Renal pelvis (tissue), 4 donors: Measurements from ENCODE around the gene ARHGEF18. TPM values are rescaled to one million over a fixed set of nuclear protein-coding genes. Genes with fewer than 3 reads are reported as not detected.
"Not testable (repeated sequence)": the region's sequence is repeated elsewhere in the genome, so short reads cannot be mapped to it uniquely, and the experiment has no call there.

ENCODE experiments used
- DNase-seq: peaks from one replicate; pipeline ENCODE4 v3.0.0-alpha.2; 2013
- polyA plus RNA-seq, 3 donors: library from polyadenylated mRNA; unstranded; fragments of 120-200 nt; gene quantifications; one replicate each; pipeline ENCODE4 v1.2.1, GENCODE V29; 2013; ENCODE audit not compliant: insufficient read length in 3 of 3

The ARHGEF18 gene
- polyA plus RNA-seq, 3 donors = 32.1 to 38.1 (median 34.3) TPM

DNA sequence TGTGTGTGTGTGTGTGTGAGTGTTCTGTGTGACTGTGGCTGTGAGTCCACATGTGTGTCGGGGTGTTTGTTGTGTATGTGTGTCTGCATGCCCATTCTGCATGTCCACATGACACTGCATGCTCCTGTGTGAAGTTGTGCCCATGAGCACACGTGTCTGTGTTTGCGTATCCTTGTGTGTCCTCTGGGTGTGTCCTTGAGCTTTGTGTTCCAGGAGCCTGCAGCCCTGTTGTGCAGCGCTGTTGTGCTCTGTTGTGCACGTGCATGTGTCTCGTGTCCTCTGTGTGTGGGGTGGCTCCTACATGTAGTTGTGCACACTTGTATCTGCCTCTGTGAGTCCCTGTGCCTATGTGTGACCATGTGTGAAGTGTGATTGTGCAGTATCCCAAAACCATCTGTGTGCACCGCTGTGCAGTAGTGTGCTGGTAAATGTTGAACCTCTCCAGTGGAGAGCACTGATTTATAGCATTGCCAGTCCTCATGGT lies 2.2 kb upstream of the ARHGEF18 start:
- DNase-seq = no peak

DNA sequence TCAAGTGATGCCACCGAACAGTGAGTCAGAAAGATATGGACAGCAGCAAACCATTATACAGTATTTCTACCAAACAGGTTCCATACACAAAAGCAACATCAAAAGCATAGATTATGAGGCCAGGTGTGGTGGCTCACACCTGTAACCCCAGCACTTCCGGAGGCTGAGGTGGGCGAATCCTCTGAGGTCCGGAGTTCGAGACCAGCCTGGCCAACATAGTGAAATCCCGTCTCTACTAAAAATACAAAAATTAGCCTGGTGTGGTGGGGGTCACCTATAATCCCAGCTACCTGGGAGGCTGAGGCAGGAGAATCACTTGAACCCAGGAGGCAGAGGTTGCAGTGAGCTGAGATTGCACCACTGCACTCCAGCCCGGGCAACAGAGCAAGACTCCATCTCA lies 1.7 kb upstream of the ARHGEF18 start:
- not testable (repeated sequence) for DNase-seq

DNA sequence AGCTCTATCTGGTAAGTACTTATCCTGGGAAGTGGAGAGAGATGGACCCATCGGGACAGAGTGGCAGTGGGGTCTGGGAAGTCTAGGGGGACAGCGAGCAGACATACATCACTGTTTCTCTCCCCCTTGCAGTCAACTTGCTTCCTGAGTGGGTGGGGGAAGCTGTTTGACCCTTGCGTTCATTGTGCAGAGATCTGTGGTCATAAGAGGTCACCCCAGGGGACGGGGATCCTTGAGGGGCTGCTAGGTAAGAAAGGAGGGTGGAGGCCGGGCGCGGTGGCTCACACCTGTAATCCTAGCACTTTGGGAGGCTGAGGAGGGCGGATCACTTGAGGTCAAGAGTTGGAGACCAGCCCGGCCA lies 474 bp downstream of the ARHGEF18 start:
- no peak for DNase-seq

DNA sequence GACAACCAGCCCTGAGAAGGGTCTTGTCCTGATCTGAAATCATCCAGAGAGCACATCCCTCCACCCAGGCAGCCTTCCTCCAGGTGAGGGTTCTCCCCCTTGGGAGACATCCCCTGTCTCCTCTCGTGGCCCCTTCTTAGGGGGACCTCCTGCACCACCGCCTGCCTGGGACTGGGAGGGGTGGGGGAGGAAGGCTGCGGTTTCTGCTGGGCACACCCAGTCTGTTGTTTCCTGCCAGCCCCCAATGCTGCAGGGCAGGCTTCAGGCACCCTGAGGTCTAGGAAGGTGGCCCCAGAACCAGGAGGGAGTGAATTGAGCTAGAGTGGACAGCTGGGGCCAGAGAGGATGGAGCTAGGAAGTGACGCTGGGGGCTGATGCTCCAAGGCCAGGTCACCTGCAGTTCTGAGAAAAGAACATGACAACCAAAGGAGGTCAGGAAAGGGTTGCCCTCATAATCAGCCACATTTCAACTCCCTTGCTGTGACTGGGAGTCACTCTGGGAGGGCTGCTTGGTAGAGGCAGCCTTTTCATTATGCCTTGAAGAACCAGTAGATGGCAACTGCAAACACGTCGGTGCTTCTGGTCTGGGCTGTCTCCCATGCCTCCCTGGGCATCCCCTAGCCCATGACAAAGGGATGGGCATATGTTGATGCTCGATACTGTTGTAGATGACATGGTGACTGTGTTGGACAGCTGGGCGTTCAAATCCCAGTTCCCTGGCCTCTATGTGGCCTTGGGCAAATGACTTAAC lies 1.4 kb downstream of the ARHGEF18 start:
- no peak for DNase-seq

DNA sequence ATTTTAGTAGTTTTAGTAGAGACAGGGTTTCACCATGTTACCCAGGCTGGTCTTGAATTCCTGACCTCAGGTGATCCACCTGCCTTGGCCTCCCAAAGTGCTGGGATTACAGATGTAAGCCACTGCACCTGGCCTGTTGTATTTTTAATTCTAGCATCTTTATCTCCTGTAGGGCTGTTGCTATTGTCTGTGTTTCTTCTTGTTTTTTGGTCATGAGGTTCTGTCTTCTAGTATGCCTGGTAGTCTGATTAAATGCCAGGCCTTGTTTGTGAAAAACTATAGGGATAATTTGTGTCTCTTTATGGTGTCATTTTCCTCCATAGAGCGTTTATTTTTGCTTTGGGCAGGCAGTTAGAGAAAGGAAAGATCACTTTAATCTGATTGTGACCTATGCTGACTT lies 3.1 kb downstream of the ARHGEF18 start:
- DNase-seq = no peak

DNA sequence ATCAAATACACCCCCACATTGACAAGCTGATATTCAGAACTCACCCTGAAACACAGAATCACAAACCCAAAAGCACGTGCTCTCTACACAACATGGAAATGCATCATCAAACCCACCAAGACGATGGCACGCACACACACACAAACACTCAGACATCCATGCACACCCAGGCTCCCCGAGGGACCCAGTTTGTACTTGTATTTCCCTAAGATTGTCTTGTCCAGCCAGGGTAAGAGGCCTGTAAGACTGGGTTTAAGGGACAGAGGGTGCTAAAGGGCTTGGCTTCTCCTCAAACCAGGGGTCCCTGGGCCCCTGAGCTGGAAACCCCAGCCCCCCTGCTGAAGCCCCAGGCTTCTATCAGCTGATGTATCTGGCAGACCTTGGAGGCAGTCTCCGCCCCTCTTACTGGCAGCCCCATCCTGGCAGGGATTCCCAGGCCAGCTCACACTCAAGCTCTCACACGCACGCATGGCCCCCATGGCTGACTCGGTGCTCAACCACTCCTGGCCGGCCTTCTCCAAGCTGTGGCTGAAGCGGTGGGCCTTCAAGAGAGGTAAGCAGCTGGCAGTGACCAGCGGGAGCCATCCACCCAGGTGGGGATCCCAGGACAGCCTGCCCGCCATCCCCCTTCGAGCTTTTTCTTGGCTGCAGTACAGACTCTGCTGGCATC lies 6.5 kb downstream of the ARHGEF18 start:
- no peak for DNase-seq

DNA sequence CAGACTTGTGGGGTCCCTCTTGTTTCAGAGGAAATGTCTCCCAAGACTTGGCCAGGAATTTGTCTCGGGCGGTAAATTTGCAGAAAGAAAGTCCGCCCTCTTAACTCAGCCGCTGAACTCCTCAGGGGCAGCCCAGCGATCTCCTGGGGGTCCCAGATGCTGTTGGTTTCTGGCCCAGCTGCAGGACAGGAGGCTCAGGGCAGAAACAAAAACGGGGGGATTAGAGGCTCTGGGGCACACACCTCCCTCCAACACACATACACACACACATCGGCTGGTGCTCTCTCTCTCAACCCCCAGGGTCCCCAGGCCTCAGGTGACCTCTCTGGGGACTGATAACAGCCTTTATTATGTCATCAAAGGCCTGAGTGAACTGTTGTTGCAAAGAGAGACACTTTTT lies 7.1 kb downstream of the ARHGEF18 start:
- no peak for DNase-seq

DNA sequence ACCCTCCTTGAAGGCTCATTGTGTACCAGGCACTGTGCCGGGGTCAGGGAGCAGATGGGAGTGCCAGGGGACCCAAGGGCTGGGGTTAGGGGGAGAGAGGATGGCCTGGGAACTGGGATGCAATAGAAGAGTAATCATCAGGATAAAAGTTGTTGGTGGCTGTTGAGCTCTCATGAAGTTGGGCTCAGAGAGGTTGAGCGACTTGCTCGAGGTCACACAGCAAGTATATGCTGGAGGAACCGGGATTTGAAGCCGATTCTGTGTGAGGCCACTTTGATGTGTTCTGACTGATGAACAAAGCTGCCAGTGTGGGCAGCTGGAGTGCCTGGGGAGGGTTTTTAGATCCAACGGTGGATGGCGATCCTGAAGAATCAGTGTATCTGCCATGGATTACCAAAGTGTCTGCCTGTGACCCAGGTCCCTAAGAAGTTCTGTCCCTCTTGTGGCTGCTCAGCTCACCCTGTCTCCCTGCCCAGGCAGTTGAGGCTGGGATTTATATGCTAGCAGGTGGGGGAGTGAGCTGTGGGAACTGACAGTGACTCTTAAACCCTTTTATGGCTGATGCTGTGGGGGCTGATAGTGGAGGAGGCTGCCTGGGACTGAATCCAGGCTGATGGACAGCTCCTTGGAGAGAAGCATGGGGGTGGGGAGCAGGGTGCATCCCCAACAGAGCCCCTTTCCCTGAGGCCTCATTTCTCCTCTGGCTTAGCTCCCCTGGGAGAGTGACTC lies 8.3 kb downstream of the ARHGEF18 start:
- no peak for DNase-seq

DNA sequence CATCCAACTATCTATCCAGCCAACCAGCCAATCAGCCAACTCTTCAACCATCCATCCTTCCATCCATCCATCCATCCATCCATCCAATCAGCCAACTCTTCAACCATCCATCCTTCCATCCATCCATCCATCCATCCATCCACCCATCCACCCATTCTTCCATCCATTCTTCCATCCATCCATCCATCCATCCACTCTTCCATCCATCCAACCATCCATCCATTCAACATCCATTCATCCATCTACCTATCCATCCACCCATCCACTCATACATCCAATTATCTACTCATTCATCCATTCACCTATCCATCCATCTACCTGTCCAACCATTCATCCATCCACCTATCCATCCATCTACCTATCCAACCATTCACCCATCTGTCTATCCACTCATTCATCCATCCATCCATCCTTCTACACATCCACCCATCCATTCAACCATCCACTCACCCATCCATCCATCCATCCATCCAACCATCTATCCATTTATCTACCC lies 9.4 kb downstream of the ARHGEF18 start:
- no peak for DNase-seq

DNA sequence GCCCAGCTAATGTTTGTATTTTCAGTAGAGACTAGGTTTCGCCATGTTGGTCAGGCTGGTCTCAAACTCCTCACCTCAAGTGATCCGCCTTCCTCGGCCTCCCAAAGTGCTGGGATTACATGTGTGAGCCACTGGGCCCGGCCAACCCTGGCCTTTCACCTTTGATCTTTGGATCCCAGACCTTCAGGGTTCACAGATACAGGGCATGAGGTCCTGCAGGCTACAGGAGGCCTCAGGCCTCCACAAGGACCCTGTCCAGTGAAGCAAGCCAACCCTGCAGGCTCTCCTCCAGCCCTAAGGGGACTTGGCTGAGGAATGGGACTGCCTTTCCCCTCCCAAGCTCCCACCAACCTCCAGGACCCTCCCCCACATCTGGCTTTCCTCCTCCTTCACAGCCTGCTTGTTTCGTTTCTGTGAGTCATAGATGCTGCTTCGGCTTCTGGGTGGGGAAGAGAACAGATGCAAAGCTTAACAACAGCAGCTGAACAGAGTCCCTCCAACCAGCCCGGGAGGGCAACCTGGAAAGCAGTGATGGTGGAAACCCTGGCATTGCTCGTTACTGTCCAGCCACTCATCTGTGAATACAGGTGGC lies 11.8 kb downstream of the ARHGEF18 start:
- no peak for DNase-seq

DNA sequence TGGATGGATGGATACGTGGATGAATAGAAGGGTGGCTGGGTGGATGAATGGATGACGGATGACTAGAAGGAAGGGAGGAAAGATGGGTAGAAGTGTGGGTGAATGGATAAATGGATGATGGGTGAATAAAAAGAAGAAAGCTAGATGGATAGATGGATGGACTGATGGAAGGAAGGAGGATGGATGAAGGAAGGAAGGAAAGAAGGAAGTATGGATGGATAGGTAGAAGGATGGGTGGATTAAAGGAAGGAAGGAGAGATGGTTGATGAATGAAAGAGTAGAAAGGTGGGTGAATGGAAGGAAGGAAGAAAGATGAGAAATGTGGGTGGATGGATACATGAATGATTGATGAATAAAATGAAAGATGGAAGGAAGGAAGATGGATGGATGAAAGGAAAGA lies 14.5 kb downstream of the ARHGEF18 start:
- no peak for DNase-seq

DNA sequence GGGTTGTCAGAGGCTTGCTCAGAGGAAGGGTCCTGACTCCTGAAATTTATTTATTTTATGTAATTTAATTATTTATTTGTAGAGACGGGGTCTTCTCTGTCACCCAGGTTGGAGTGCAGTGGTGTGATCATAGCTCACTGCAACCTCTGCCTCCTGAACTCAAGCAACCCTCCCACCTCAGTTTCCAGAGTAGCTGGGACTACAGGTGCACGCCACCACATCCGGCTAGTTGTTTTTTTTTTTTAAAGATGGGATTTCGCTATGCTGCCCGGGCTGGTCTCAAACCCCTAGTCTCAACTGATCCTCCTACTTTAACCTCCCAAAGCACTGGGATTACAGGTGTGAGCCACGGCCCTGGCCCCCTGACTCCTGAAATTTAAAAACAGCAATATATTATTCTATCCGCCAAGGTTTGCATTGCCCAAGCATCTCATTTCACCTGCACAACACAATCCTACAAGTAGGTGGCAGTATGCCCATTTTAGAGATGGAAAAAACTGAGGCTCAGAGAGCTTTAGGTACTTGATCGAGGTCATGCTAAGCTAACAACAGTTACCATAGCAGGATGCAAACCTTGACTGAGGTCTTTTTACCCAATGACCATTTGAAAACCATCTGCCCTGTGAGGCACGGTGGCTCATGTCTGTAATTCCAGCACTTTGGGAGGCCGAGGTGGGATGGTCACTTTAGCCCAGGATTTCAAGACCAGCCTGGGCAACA lies 18.1 kb downstream of the ARHGEF18 start:
- no peak for DNase-seq

DNA sequence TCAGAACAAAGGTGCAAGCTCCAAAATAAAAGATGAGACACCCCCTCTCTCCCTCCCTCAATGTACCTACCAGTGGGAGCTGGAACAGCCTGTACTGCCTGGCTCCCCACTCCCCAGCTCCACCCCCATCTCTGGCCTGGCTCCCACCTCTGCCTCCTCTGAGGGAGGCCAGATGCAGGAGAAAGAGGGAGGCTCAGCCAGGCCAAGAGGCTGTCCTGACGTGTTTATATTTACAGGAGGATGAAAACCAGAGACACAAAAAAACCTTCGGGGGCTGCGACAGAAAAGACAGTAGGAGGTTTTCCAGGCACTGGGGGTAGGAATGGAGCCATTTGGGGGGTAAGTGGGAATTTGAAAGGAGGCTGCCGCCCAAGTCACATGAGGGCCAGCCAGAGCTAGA lies 19.7 kb downstream of the ARHGEF18 start:
- DNase-seq = no peak

DNA sequence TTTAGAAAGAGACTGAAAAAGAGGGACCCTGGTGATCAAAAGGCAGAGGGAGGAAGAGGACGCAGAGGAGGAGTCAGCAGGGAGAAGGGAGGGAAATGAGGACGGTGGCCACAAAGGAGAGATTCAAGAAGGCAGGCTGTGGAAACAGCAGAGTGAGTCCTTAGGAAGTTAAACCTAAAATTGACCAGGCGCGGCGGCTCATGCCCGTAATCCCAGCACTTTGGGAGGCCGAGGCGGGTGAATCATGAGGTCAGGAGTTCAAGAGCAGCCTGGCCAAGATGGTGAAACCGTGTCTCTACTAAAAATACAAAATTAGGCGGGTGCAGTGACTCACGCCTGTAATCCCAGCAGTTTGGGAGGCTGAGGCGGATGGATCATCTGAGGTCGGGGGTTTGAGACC lies 20.1 kb downstream of the ARHGEF18 start:
- not testable (repeated sequence) for DNase-seq

DNA sequence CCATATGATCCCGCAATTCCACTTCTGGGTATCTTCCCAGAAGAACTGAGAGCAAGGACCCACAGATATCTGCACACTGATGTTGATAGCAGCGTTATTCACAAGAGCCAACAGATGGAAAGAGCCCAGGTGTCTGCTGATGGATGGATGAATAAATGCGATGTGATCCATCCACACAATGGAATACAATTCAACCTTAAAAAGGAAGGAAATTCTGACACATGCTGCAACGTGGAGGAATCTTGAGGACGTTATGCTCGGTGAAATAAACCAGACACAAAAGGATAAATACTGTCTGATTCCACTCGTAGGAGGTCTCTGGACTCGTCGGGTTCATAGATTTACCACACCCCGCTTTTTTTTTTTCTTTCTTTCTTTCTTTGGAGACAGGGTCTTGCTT lies 21.8 kb downstream of the ARHGEF18 start:
- DNase-seq = no peak

DNA sequence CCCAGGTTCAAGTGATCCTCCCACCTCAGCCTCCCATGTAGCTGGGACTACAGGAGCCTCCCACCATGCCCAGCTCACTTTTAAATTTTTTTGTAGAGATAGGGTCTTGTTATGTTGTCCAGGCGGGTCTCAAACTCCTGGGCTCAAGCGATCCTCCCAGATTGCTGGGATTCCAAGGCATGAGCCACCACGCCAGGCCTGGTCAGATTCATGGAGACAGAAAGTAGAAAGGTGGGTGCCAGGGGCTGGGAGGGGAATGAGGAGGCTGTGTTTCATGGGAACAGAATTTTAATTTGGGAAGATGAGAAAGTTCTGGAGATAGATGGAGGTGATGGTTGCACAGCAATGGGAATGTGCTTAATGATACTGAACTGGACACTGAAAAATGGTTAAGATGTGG lies 22.3 kb downstream of the ARHGEF18 start:
- no peak for DNase-seq

DNA sequence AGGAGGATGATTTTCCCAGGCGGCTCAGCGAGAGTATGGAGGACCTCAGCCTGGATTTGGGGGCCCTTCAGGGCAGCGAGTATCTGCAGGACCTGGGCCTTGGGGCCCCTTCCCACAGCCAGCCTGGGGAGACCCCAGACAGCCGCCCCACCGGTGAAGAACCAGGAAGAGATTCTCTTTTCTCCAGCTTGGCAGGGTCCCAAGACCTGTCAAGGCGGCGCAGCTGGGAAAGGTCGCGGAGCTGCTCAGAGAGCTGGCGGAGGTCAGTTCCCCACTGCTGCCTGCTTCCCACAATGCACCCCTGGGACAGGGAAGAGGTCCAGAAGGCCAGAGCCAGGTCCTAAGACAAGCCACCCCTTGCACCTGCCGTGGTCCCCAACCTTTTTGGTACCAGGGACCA lies 24.1 kb downstream of the ARHGEF18 start:
- no peak for DNase-seq

DNA sequence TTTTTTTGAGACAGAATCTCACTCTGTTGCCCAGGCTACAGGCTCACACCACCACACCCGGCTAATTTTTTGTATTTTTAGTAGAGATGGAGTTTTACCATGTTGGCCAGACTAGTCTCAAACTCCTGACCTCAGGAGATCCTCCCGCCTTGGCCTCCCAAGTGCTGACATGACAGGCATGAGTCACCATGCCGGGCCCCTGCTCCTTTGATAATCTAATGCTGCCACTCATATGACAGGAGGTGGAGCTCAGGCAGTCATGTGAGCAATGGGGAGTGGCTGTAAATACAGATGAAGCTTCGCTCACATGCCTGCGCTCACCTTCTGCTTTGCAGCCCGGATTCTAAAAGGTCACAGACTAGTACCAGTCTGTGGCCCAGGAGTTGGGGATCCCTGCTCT lies 25.1 kb downstream of the ARHGEF18 start:
- DNase-seq = no peak

DNA sequence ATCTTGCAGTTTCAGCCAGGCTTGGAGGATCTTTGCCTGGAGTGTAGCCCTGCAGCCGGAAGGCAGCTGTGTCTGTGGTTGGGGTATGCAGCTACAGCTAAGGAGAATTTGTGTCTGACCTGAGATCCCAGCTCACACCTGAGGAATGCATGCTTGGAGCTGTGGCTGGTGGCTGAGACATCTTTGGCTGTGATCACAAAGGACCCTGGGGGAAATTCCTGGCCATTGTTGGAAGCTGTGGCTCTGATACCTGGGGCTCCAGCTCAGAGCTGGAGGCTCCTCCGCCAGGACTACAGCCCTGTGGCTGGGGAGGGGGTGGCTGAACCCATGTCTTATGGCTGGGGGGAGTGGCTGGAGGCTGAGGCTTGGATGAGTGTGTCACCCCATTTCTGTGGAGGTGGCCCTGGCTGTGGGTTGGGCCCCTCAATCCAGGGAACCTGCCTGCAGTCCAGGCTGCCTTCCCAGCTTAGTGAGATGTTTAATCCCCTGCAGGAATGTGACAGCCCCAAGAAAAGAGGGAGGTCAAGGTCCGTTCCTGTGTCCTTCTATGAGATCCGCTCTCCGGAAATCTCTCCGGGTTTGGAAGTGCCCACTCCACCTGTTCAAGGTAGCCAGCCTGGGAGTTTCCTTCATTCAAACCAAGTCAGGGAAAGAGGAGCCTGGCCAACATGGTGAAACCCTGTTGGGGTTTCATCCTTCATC lies 27.6 kb downstream of the ARHGEF18 start:
- DNase-seq = no peak

DNA sequence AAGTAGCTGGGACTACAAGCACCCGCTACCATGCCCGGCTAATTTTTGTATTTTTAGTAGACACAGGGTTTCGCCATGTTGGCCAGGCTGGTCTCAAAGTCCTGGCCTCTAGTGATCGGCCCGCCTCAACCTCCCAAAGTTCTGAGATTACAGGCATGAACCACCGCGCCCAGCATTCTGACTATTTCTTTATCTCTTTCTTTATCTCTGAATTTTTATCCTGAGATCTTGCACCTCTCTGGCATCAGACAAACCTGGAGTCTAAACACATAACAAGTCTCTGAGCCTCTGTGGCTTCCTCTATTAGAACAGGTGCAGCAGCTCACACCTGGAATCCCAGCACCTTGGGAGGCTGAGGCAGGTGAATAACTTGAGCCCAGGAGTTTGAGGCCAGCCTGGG lies 28.5 kb downstream of the ARHGEF18 start:
- no peak for DNase-seq

DNA sequence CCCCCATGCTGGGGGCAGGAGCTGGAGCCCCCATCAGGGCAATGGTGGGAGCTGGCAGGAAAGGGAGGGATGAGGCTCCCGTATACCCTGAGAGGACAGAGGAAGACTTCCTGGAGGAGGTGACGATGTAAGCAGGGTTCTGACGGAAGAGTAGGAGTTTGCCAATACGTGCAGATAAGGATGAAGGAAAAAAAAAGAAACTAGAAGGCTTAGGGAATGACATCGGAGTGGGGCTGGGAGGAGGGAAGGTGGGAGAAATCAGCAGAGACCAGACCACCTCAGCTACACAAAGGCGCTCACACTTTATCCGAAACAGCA lies 32.3 kb downstream of the ARHGEF18 start:
- no peak for DNase-seq
